Pancreas (tissue), 10 donors: ENCODE data around the gene LRRN2. TPM values are rescaled to one million over a fixed set of nuclear protein-coding genes. Genes with fewer than 3 reads are reported as not detected.
A peak's percentile ranks its signal among the peaks of the same experiment; 100 is the strongest.

ENCODE experiments used
- ATAC-seq, 4 donors: fragments of 200-7000 bp; cut with Tn5 transposase; one replicate each; pipeline versions ENCODE4 v1.8.0 to v1.9.1; 2020; ENCODE audit warnings: mild to moderate bottlenecking in 4 of 4, moderate library complexity in 4 of 4
- DNase-seq, 6 donors: peaks; one replicate each; pipeline ENCODE4 v3.0.0-alpha.2; 2020
- FAIRE-seq: peaks from 2 replicates; lab custom pipeline; 2012; peaks lifted over from hg19 to GRCh38; lab: Jason Lieb, UNC
- H3K27ac ChIP-seq, 4 donors: fragments of 200-600 bp; sonication (generic); 1 replicate in 3 of 4; 2 replicates in 1 of 4; pipeline versions ENCODE4 v1.5.0 to v1.8.0; 2020
- H3K27me3 ChIP-seq, 4 donors: fragments of 200-600 bp; one replicate each; pipeline ENCODE4 v1.8.0; 2021
- H3K36me3 ChIP-seq, 3 donors: fragments of 200-600 bp; sonication (generic) in 1 of 3; one replicate each; pipeline versions ENCODE4 v1.5.0 to v1.8.0; 2020 to 2021
- H3K4me1 ChIP-seq, 3 donors: fragments of 200-600 bp; one replicate each; pipeline ENCODE4 v1.8.0; 2021
- H3K4me3 ChIP-seq, 4 donors: fragments of 200-600 bp; sonication (generic) in 2 of 4; one replicate each; pipeline versions ENCODE4 v1.5.0 to v1.8.0; 2020 to 2021
- H3K9me3 ChIP-seq, 4 donors: fragments of 200-600 bp; one replicate each; pipeline ENCODE4 v1.8.0; 2021
- WGBS, 2 donors: extraction: QIAGEN DNeasy Blood & Tissue Kit; methylation state at CpG; one replicate each; pipeline ENCODE4 v1.1.7; 2013; 5-methylcytosine and 5-hydroxymethylcytosine counted together
- intact Hi-C, 3 donors: fragments of 100-400 bp; cut with DNase I; formaldehyde crosslinking; loops; one replicate each; pipeline versions ENCODE4 v1.11.1 to v1.14.2; 2022
- polyA plus RNA-seq, 2 donors: library from polyadenylated mRNA; stranded (reverse); fragments of 200-250 nt; gene quantifications; one replicate each; pipeline ENCODE4 v1.2.3, GENCODE V29; 2013
- total RNA-seq, 6 donors: library from RNA; stranded (reverse); fragmentation: NEBNext Ultra II Directional in 4 of 6; extraction: Animal tissue kit (Norgen Biotek cat#: 25700) in 4 of 6; gene quantifications; one replicate each; pipeline versions ENCODE4 v1.2.1 to v1.2.4, GENCODE V29; 2021 to 2023
- TF ChIP-seq, protein P1 (sequence below), 4 donors: fragments of 200-600 bp; sonication (generic) in 3 of 4; IDR thresholded peaks; one replicate each; pipeline versions ENCODE4 v1.5.0 to v1.8.0; 2021; ENCODE audit warnings: antibody characterized with exemption in 4 of 4
- donor health status: healthy with polysubstance abuse.
- donor health status: DM: no; HTN: no; CAD: no; lungs with moderate emphysema.
- donor health status: DM: no; HTN: no; CAD: no.
- donor health status: control.
- donor health status: control.
- donor health status: Bipolar disorder and iron deficiency.
- donor health status: DM: yes; HTN: yes; CAD: no.
- donor health status: DM: no; HTN: no; CAD: no.
- donor health status: DM: no; HTN: no; CAD: no.
- donor health status: DM: yes; HTN: yes; CAD: no.

LRRN2 gene
- total and polyA plus RNA-seq, 8 donors = 0.24 to 3.7 (median 0.58) TPM

DNA sequence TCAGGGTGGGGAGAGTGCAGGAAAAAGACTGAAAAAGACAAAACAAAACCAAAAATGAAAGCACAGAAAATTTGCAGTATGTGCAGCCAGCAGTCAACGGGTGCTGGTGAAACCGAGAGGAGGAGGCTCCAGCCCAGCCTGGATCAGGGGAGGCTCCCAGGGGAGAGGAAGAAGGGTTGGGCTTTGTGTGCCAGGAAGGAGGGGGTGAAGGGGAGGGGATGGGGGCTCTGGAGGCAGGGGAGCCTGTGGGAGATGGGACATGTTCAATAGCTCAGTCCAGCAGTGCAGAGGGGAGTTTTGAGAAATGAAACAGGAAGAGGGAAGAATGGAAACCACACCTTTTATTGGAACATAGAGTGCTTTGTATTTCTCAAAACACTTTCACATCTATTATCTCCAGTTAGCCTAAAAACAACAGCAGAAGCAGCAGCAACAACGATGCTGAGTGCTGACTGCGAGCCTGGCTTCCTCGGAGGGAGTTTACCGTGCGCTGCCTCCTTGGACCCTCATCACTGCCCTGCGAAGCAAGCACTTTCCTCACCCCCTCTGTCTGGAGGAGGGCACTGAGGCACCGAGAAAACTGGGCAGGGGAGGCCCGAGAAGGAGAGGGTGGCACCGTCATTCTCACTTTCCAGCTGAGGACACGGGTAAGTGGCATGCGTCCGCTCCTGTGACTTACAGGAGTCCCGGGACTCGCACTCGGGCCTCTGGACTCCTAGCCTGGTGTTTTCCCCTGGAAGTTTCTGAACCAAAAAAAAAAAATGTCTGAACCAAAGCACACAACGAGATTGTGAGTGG, 106.5 kb downstream of the LRRN2 start:
- no peaks in the 10 kb centered on the region for H3K27me3 ChIP-seq
- peak in 3 of 4 donors; percentile 65 to 80 (median 72) for ATAC-seq
- no peaks in the 10 kb centered on the region for H3K4me1 ChIP-seq
- H3K9me3 ChIP-seq = no peaks in the 10 kb centered on the region
- TF ChIP-seq, protein P1, sequence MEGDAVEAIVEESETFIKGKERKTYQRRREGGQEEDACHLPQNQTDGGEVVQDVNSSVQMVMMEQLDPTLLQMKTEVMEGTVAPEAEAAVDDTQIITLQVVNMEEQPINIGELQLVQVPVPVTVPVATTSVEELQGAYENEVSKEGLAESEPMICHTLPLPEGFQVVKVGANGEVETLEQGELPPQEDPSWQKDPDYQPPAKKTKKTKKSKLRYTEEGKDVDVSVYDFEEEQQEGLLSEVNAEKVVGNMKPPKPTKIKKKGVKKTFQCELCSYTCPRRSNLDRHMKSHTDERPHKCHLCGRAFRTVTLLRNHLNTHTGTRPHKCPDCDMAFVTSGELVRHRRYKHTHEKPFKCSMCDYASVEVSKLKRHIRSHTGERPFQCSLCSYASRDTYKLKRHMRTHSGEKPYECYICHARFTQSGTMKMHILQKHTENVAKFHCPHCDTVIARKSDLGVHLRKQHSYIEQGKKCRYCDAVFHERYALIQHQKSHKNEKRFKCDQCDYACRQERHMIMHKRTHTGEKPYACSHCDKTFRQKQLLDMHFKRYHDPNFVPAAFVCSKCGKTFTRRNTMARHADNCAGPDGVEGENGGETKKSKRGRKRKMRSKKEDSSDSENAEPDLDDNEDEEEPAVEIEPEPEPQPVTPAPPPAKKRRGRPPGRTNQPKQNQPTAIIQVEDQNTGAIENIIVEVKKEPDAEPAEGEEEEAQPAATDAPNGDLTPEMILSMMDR (IDR thresholded peaks at IDR 0.05) = no peak
- H3K27ac ChIP-seq = peak overlapping the region in 2 of 4 donors; percentile 30 to 35
- FAIRE-seq = no peak
- no peaks in the 10 kb centered on the region for H3K36me3 ChIP-seq
- intact Hi-C loops = no loop called here
- 65 to 71% methylated on average over 18 of the region's 18 CpGs for WGBS, 2 donors
- H3K4me3 ChIP-seq = peak overlapping the region in 1 of 4 donors; percentile 8
- no peak for DNase-seq

DNA sequence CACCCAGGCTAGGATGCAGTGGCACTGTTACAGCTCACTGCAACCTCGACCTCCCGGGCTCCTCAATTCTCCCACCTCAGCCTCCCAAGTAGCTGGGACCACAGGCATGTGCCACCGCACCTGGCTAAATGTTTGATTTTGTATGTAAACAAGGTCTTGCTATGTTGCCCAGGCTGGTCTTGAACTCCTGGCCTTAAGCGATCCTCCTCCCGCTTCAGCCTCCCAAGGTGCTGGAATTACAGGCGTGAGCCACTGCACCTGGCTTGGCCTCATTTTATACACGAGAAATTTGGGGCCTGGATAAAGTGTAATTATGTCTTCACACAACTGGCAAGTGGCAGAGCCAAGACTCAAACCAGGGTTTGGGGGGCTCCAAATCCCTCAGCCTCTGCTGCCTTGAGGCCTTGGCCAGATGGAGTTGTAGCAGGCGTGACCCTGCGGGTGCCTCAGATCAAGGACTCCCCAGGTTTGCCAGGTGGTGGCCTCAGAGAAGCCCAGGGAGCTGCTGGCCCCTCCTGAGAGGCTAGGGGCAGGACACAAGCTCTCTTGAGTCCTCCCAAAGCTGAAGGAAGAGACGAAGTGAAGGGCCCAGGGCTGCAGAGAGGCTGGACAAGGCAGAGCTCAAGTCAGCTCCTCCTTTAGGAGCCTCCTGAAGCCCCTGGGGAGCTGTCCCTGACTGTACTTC, 107.6 kb downstream of the LRRN2 start:
- no peak for FAIRE-seq
- intact Hi-C loops = no loop called here
- Histone ChIP-seq H3K4me3 (no peak overlapping the region), H3K27ac (peak overlapping the region in 1 of 4 donors; percentile 35), H3K36me3 (no peaks in the 10 kb centered on the region), H3K9me3 (no peaks in the 10 kb centered on the region), H3K4me1 (no peaks in the 10 kb centered on the region), H3K27me3 (no peaks in the 10 kb centered on the region)
- no peak for ATAC-seq
- TF ChIP-seq, protein P1 (IDR thresholded peaks at IDR 0.05) = no peak
- no peak for DNase-seq
- 83 to 88% methylated on average over 10 of the region's 10 CpGs for WGBS, 2 donors

DNA sequence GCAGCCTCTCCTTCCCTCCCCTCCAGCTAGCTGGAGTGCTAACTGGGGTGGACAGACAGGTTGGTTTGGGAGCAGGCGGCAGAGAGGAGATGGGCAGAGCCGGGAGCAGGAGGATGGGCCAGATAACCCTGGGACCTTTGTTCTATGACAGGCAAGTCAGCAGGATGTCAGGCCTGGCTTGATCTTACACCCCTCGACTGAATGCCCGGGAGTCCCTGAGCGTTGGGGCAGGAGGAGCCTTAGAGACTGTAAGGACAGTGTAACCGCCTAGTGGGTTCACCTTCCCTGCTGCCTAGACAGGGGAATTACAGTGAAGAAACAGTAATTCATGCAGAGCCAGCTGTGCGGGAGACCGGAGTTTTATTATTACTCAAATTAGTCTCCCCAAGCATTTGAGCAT, 109.1 kb downstream of the LRRN2 start:
- FAIRE-seq (no peak), ATAC-seq (no peak), DNase-seq (no peak)
- Histone ChIP-seq H3K4me1 (no peaks in the 10 kb centered on the region), H3K4me3 (no peak overlapping the region), H3K9me3 (no peaks in the 10 kb centered on the region), H3K36me3 (no peaks in the 10 kb centered on the region), H3K27me3 (no peaks in the 10 kb centered on the region), H3K27ac (no peak overlapping the region)
- intact Hi-C loops = no loop called here
- 89 to 90% methylated on average over 8 of the region's 8 CpGs for WGBS, 2 donors
- TF ChIP-seq, protein P1 (IDR thresholded peaks at IDR 0.05) = no peak

DNA sequence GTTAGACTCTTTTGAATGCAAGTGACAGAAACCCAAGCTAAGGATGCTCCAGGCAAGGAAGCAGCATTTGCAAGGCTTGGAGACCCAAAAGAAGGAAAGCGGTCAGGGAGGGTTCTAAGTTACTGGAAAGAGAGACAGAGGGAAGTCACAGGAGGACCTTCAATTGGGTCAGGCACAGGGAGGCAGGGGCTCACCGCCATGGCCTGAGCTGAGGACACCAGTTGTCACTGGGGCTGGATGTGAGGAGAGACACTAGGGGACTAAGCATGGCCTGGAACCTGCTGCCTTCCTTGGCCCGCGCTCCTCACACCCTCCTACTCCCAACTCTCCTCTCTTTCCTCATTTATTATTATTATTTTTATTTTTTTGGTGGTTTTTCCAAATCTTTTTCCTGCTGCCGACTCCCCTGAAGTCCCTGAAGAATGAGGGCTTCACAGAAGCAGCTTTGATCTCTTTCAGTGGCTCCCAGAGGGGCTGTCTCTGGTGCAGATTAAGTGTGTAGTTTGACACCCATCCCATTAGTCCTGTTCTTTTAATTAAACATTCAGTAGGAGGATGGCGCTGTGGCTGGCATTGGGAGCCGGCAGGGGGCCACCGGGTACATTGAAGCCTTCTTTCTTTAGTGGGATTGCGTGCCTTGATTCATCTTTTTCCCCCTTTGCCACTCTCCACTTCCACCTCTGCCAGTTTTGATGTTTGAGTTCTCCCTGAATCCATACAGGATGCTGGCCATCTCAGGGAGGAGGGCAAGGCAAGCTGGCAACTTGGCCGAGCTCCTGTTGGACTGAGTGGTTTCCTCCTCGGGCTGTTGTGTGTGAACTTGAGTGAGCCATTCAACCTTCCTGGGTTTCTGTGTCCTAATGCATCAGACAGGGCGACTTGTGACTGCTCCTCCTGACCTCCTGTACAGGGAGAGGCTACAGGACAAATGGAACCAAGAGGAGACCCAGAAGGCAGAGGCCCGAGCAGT, 110.0 kb downstream of the LRRN2 start:
- DNase-seq (no peak), FAIRE-seq (no peak), ATAC-seq (no peak)
- intact Hi-C loops = no loop called here
- TF ChIP-seq, protein P1 (IDR thresholded peaks at IDR 0.05) = no peak
- WGBS, 2 donors = 85 to 86% methylated on average over 13 of the region's 13 CpGs
- H3K27ac ChIP-seq = no peak overlapping the region
- H3K36me3 ChIP-seq = no peaks in the 10 kb centered on the region
- H3K4me1 ChIP-seq = no peaks in the 10 kb centered on the region
- no peak overlapping the region for H3K4me3 ChIP-seq
- H3K27me3 ChIP-seq = no peaks in the 10 kb centered on the region
- H3K9me3 ChIP-seq = no peaks in the 10 kb centered on the region
